OCI-LY1 (cell line): ENCODE data around the gene NDUFA3.

Source experiments
- EZH2 ChIP-seq: fragments of 200-600 bp; sonication (generic), shearing (Covaris generic); IDR thresholded peaks from 2 replicates; pipeline ENCODE4 v1.8.0; 2017; ENCODE audit warnings: borderline replicate concordance, mixed run types, mild to moderate bottlenecking, antibody characterized with exemption, low read length, moderate library complexity, mixed read lengths
- TF ChIP-seq, protein P1 (sequence below): fragments of 200-600 bp; sonication (generic), shearing (Covaris generic); IDR thresholded peaks from 2 replicates; pipeline ENCODE4 v1.5.1; 2017; ENCODE audit warnings: mild to moderate bottlenecking, antibody characterized with exemption, low read length, moderate library complexity, mixed read lengths

GRCh38 chr19:54073829-54074228 is 28.8 kb upstream of the NDUFA3 start:
- TF ChIP-seq, protein P1, sequence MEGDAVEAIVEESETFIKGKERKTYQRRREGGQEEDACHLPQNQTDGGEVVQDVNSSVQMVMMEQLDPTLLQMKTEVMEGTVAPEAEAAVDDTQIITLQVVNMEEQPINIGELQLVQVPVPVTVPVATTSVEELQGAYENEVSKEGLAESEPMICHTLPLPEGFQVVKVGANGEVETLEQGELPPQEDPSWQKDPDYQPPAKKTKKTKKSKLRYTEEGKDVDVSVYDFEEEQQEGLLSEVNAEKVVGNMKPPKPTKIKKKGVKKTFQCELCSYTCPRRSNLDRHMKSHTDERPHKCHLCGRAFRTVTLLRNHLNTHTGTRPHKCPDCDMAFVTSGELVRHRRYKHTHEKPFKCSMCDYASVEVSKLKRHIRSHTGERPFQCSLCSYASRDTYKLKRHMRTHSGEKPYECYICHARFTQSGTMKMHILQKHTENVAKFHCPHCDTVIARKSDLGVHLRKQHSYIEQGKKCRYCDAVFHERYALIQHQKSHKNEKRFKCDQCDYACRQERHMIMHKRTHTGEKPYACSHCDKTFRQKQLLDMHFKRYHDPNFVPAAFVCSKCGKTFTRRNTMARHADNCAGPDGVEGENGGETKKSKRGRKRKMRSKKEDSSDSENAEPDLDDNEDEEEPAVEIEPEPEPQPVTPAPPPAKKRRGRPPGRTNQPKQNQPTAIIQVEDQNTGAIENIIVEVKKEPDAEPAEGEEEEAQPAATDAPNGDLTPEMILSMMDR, result no peak
- no peak for TF ChIP-seq EZH2
